ENCODE results near the gene SNHG17.

Gene SNHG17

DNA sequence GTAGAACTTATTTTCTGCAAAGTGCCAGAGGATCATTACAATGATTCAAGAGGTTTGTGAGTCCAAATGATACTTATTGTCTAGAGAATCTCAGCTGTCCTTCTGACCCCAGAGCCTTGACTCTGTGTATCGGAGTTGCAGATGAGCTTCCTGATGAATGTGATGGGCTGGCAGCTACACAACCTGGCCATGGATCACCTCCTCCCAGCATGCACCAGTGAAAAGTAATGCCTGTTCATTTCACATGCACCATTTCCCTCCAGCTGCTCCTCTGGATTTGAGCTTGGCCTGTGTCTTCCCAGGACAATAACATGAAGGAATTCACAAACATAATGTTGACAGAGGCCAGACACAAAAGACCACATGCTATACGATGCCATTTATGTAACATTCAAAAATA, 30.0 kb downstream of the SNHG17 start:
- Histone ChIP-seq H2AFZ (ENCODE audit: low read length) (no peak overlapping the region), H2BK15ac (ENCODE audit: low read length) (no peak overlapping the region), H3K36me3 (replicated peaks in 1 of 2; ENCODE audit: control insufficient read depth in 2 of 2, insufficient read depth in 2 of 2, low read length in 2 of 2) (peaks cover 0 to 2% of the 10 kb centered on the region in 2 donors), H2AK5ac (ENCODE audit: low read depth, low read length) (no peak overlapping the region), H3K4me3 (ENCODE audit: low read length in 2 of 2) (no peak overlapping the region), H3K14ac (ENCODE audit: low read length) (no peak overlapping the region), H3K79me1 (ENCODE audit: low read depth, low read length) (no peaks in the 10 kb centered on the region), H3K4me2 (ENCODE audit: insufficient read depth, low read length, poor library complexity, severe bottlenecking) (no peak overlapping the region), H3K18ac (ENCODE audit: low read length) (no peak overlapping the region), H3K23ac (ENCODE audit: low read depth, low read length, poor library complexity) (no peak overlapping the region), H3K9ac (ENCODE audit: low read depth, low read length, poor library complexity) (no peak overlapping the region), H2BK5ac (ENCODE audit: low read length) (no peak overlapping the region), H2BK120ac (ENCODE audit: low read depth, low read length) (no peak overlapping the region), H3K27ac (replicated peaks; ENCODE audit: low read length) (no peak overlapping the region), H3K4ac (ENCODE audit: low read length) (no peak overlapping the region), H4K91ac (ENCODE audit: low read depth, low read length, poor library complexity) (no peak overlapping the region), H3K4me1 (ENCODE audit: control insufficient read depth in 2 of 2, insufficient read depth in 1 of 2, low read depth in 1 of 2, low read length in 2 of 2) (no peaks in the 10 kb centered on the region), H2BK12ac (ENCODE audit: low read length) (no peak overlapping the region), H4K8ac (ENCODE audit: low read depth, low read length) (no peak overlapping the region), H3K9me3 (replicated peaks in 1 of 2; ENCODE audit: control insufficient read depth in 2 of 2, insufficient read depth in 1 of 2, low read depth in 1 of 2, low read length in 2 of 2) (peaks cover 3 to 12% of the 10 kb centered on the region in 2 donors), H3K27me3 (ENCODE audit: control insufficient read depth in 3 of 3, insufficient read depth in 3 of 3, low read depth in 1 of 3, low read length in 3 of 3) (no peaks in the 10 kb centered on the region)
- DNase-seq (ENCODE audit: low spot score), result no peak
- WGBS, 2 donors (ENCODE audit: extremely low coverage in 2 of 2, insufficient read length in 2 of 2, insufficient replicate concordance in 1 of 2), result no CpG with 5 or more reads among the region's 2 CpGs

GRCh38 chr20:38404016-38404415, 31.1 kb downstream of the SNHG17 start:
- no peak overlapping the region for H3K4ac ChIP-seq (ENCODE audit: low read length)
- H3K27ac ChIP-seq (replicated peaks; ENCODE audit: low read length), result no peak overlapping the region
- H2AFZ ChIP-seq (ENCODE audit: low read length), result no peak overlapping the region
- H2BK5ac ChIP-seq (ENCODE audit: low read length), result no peak overlapping the region
- H3K4me2 ChIP-seq (ENCODE audit: insufficient read depth, low read length, poor library complexity, severe bottlenecking), result no peak overlapping the region
- H2AK5ac ChIP-seq (ENCODE audit: low read depth, low read length), result no peak overlapping the region
- no peaks in the 10 kb centered on the region for H3K79me1 ChIP-seq (ENCODE audit: low read depth, low read length)
- H4K91ac ChIP-seq (ENCODE audit: low read depth, low read length, poor library complexity), result no peak overlapping the region
- H4K8ac ChIP-seq (ENCODE audit: low read depth, low read length), result no peak overlapping the region
- H3K9ac ChIP-seq (ENCODE audit: low read depth, low read length, poor library complexity), result no peak overlapping the region
- DNase-seq (ENCODE audit: low spot score), result no peak
- peaks cover 0 to 4% (median 0%) of the 10 kb centered on the region in 3 experiments for H3K27me3 ChIP-seq (ENCODE audit: control insufficient read depth in 3 of 3, insufficient read depth in 3 of 3, low read depth in 1 of 3, low read length in 3 of 3)
- no peak overlapping the region for H3K23ac ChIP-seq (ENCODE audit: low read depth, low read length, poor library complexity)
- no peak overlapping the region for H3K14ac ChIP-seq (ENCODE audit: low read length)
- H2BK15ac ChIP-seq (ENCODE audit: low read length), result no peak overlapping the region
- no peaks in the 10 kb centered on the region for H3K36me3 ChIP-seq (replicated peaks in 1 of 2; ENCODE audit: control insufficient read depth in 2 of 2, insufficient read depth in 2 of 2, low read length in 2 of 2)
- H3K18ac ChIP-seq (ENCODE audit: low read length), result no peak overlapping the region
- H3K4me1 ChIP-seq (ENCODE audit: control insufficient read depth in 2 of 2, insufficient read depth in 1 of 2, low read depth in 1 of 2, low read length in 2 of 2), result no peaks in the 10 kb centered on the region
- no peak overlapping the region for H2BK120ac ChIP-seq (ENCODE audit: low read depth, low read length)
- no peak overlapping the region for H2BK12ac ChIP-seq (ENCODE audit: low read length)
- peaks cover 3 to 12% of the 10 kb centered on the region in 2 donors for H3K9me3 ChIP-seq (replicated peaks in 1 of 2; ENCODE audit: control insufficient read depth in 2 of 2, insufficient read depth in 1 of 2, low read depth in 1 of 2, low read length in 2 of 2)
- H3K4me3 ChIP-seq (ENCODE audit: low read length in 2 of 2), result no peak overlapping the region

DNA sequence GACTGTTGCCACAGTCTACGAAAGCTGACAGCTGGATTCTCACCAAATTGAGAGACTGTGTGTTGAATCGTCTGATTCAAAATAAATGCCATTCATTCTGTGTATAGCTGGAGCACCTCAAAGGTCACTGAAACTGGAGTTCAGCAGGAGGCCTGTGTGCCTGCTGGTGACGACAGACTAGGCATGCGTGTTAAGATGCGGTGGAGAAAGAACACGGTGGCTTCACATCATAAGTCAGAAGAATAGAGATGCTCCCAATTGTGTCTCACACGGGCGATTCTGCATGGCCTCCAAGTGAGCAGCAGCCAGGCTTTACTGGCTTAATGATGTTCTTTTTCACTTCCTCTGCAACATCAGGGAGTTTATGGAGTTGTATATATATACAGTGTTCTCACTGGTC, 32.3 kb downstream of the SNHG17 start:
- no peak overlapping the region for H3K4me3 ChIP-seq (ENCODE audit: low read length in 2 of 2)
- H3K4me1 ChIP-seq (ENCODE audit: control insufficient read depth in 2 of 2, insufficient read depth in 1 of 2, low read depth in 1 of 2, low read length in 2 of 2), result no peaks in the 10 kb centered on the region
- no peak overlapping the region for H2AK5ac ChIP-seq (ENCODE audit: low read depth, low read length)
- no peak for DNase-seq (ENCODE audit: low spot score)
- H3K9ac ChIP-seq (ENCODE audit: low read depth, low read length, poor library complexity), result no peak overlapping the region
- H3K36me3 ChIP-seq (replicated peaks in 1 of 2; ENCODE audit: control insufficient read depth in 2 of 2, insufficient read depth in 2 of 2, low read length in 2 of 2), result no peaks in the 10 kb centered on the region
- H3K4ac ChIP-seq (ENCODE audit: low read length), result no peak overlapping the region
- no peak overlapping the region for H3K27ac ChIP-seq (replicated peaks; ENCODE audit: low read length)
- no CpG with 5 or more reads among the region's 8 CpGs for WGBS, 2 donors (ENCODE audit: extremely low coverage in 2 of 2, insufficient read length in 2 of 2, insufficient replicate concordance in 1 of 2)
- peaks cover 0 to 9% (median 0%) of the 10 kb centered on the region in 3 experiments for H3K27me3 ChIP-seq (ENCODE audit: control insufficient read depth in 3 of 3, insufficient read depth in 3 of 3, low read depth in 1 of 3, low read length in 3 of 3)
- H3K79me1 ChIP-seq (ENCODE audit: low read depth, low read length), result no peaks in the 10 kb centered on the region
- no peak overlapping the region for H3K23ac ChIP-seq (ENCODE audit: low read depth, low read length, poor library complexity)
- H3K4me2 ChIP-seq (ENCODE audit: insufficient read depth, low read length, poor library complexity, severe bottlenecking), result no peak overlapping the region
- no peak overlapping the region for H3K14ac ChIP-seq (ENCODE audit: low read length)
- no peak overlapping the region for H2BK12ac ChIP-seq (ENCODE audit: low read length)
- H2AFZ ChIP-seq (ENCODE audit: low read length), result peak overlapping the region; percentile 5
- no peak overlapping the region for H2BK120ac ChIP-seq (ENCODE audit: low read depth, low read length)
- H2BK5ac ChIP-seq (ENCODE audit: low read length), result no peak overlapping the region
- no peak overlapping the region for H4K91ac ChIP-seq (ENCODE audit: low read depth, low read length, poor library complexity)
- no peak overlapping the region for H2BK15ac ChIP-seq (ENCODE audit: low read length)
- H3K18ac ChIP-seq (ENCODE audit: low read length), result no peak overlapping the region
- peaks cover 3 to 12% of the 10 kb centered on the region in 2 donors for H3K9me3 ChIP-seq (replicated peaks in 1 of 2; ENCODE audit: control insufficient read depth in 2 of 2, insufficient read depth in 1 of 2, low read depth in 1 of 2, low read length in 2 of 2)
- no peak overlapping the region for H4K8ac ChIP-seq (ENCODE audit: low read depth, low read length)

DNA sequence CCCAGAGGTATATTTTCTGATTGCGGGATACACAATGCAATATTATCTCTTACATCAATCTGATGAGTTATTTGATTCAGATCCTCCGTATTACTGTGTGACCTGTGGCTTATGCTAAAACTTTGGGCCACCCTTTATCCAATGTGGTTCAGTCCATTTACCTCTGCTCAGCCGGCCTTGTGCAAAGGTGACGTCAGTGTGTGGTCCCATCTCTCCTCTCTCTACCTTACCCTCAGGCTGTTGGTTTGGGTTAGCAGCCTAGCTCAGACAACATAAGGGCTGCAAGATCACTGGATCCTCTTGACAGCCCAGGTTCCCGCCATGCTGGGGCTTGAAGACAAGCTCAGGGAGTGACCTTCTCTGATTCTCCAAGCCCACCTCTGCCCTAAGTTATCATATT, 33.0 kb downstream of the SNHG17 start:
- H2BK12ac ChIP-seq (ENCODE audit: low read length), result no peak overlapping the region
- no peak overlapping the region for H3K9ac ChIP-seq (ENCODE audit: low read depth, low read length, poor library complexity)
- H3K4me1 ChIP-seq (ENCODE audit: control insufficient read depth in 2 of 2, insufficient read depth in 1 of 2, low read depth in 1 of 2, low read length in 2 of 2), result no peaks in the 10 kb centered on the region
- H3K36me3 ChIP-seq (replicated peaks in 1 of 2; ENCODE audit: control insufficient read depth in 2 of 2, insufficient read depth in 2 of 2, low read length in 2 of 2), result no peaks in the 10 kb centered on the region
- H3K4me2 ChIP-seq (ENCODE audit: insufficient read depth, low read length, poor library complexity, severe bottlenecking), result no peak overlapping the region
- H2AFZ ChIP-seq (ENCODE audit: low read length), result no peak overlapping the region
- no peak overlapping the region for H3K4me3 ChIP-seq (ENCODE audit: low read length in 2 of 2)
- H3K4ac ChIP-seq (ENCODE audit: low read length), result no peak overlapping the region
- H4K8ac ChIP-seq (ENCODE audit: low read depth, low read length), result no peak overlapping the region
- no peak overlapping the region for H2BK5ac ChIP-seq (ENCODE audit: low read length)
- H4K91ac ChIP-seq (ENCODE audit: low read depth, low read length, poor library complexity), result no peak overlapping the region
- no peak overlapping the region for H3K23ac ChIP-seq (ENCODE audit: low read depth, low read length, poor library complexity)
- H2BK120ac ChIP-seq (ENCODE audit: low read depth, low read length), result no peak overlapping the region
- WGBS, 2 donors (ENCODE audit: extremely low coverage in 2 of 2, insufficient read length in 2 of 2, insufficient replicate concordance in 1 of 2), result no CpG with 5 or more reads among the region's 5 CpGs
- H3K27me3 ChIP-seq (ENCODE audit: control insufficient read depth in 3 of 3, insufficient read depth in 3 of 3, low read depth in 1 of 3, low read length in 3 of 3), result peaks cover 0 to 9% (median 0%) of the 10 kb centered on the region in 3 experiments
- no peak overlapping the region for H3K14ac ChIP-seq (ENCODE audit: low read length)
- H3K27ac ChIP-seq (replicated peaks; ENCODE audit: low read length), result no peak overlapping the region
- no peak overlapping the region for H3K18ac ChIP-seq (ENCODE audit: low read length)
- no peaks in the 10 kb centered on the region for H3K79me1 ChIP-seq (ENCODE audit: low read depth, low read length)
- peaks cover 3 to 12% of the 10 kb centered on the region in 2 donors for H3K9me3 ChIP-seq (replicated peaks in 1 of 2; ENCODE audit: control insufficient read depth in 2 of 2, insufficient read depth in 1 of 2, low read depth in 1 of 2, low read length in 2 of 2)
- DNase-seq (ENCODE audit: low spot score), result no peak
- H2BK15ac ChIP-seq (ENCODE audit: low read length), result no peak overlapping the region
- no peak overlapping the region for H2AK5ac ChIP-seq (ENCODE audit: low read depth, low read length)

Measured in neuronal stem cell (in vitro differentiated cells).